TTC549 (cell line): ENCODE measurements around the gene KCNT2.

ENCODE experiments used
- FAIRE-seq: peaks from 2 replicates; lab custom pipeline; 2012; peaks lifted over from hg19 to GRCh38; lab: Jason Lieb, UNC

Gene KCNT2

GRCh38 chr1:196180847-196181593 lies 427.2 kb downstream of the KCNT2 start:
- no peak for FAIRE-seq

- no peak for FAIRE-seq
Measured at GRCh38 chr1:196178083-196178635, 430.1 kb downstream of the KCNT2 start.
